ENCODE data around the gene ADPRHL1.

DNA sequence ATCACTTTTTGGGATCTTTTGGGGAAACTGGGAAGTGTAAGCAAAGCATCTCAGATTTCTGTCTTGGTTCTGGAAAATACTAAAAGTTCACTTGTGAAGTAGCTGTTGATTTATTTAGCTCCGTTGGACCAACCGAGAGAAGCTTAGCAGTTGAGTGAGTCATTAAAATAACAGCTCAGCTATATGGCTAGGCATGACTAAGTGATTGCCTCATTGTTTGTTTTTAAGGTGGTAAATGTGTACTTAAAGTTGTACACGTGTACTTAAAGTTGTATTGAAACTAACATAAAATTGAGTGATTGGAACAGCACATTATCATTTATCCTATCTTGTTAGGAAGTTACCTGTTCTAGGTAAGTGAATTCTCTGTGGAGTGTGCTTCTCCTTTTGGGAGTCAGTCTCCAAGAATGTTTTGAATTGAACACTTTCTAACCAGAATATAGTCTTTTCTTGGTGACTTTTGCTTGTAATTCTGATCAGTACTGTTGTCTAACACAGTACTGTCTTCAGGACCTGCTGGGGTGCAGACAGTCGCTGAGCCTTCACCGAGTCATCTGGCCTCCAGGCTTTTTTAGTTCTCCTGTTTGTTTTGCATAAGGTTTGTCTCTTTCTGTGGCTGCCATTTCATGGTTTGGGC is 40.1 kb upstream of the ADPRHL1 start:
- TF ChIP-seq, protein P1, sequence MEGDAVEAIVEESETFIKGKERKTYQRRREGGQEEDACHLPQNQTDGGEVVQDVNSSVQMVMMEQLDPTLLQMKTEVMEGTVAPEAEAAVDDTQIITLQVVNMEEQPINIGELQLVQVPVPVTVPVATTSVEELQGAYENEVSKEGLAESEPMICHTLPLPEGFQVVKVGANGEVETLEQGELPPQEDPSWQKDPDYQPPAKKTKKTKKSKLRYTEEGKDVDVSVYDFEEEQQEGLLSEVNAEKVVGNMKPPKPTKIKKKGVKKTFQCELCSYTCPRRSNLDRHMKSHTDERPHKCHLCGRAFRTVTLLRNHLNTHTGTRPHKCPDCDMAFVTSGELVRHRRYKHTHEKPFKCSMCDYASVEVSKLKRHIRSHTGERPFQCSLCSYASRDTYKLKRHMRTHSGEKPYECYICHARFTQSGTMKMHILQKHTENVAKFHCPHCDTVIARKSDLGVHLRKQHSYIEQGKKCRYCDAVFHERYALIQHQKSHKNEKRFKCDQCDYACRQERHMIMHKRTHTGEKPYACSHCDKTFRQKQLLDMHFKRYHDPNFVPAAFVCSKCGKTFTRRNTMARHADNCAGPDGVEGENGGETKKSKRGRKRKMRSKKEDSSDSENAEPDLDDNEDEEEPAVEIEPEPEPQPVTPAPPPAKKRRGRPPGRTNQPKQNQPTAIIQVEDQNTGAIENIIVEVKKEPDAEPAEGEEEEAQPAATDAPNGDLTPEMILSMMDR (IDR thresholded peaks at IDR 0.05), result no peak
- TF ChIP-seq ETV6 (CRISPR knock-in tag; IDR thresholded peaks at IDR 0.05), result no peak
- TF ChIP-seq FOXK1 (CRISPR knock-in tag; IDR thresholded peaks at IDR 0.05), result no peak
- TF ChIP-seq, protein P2, sequence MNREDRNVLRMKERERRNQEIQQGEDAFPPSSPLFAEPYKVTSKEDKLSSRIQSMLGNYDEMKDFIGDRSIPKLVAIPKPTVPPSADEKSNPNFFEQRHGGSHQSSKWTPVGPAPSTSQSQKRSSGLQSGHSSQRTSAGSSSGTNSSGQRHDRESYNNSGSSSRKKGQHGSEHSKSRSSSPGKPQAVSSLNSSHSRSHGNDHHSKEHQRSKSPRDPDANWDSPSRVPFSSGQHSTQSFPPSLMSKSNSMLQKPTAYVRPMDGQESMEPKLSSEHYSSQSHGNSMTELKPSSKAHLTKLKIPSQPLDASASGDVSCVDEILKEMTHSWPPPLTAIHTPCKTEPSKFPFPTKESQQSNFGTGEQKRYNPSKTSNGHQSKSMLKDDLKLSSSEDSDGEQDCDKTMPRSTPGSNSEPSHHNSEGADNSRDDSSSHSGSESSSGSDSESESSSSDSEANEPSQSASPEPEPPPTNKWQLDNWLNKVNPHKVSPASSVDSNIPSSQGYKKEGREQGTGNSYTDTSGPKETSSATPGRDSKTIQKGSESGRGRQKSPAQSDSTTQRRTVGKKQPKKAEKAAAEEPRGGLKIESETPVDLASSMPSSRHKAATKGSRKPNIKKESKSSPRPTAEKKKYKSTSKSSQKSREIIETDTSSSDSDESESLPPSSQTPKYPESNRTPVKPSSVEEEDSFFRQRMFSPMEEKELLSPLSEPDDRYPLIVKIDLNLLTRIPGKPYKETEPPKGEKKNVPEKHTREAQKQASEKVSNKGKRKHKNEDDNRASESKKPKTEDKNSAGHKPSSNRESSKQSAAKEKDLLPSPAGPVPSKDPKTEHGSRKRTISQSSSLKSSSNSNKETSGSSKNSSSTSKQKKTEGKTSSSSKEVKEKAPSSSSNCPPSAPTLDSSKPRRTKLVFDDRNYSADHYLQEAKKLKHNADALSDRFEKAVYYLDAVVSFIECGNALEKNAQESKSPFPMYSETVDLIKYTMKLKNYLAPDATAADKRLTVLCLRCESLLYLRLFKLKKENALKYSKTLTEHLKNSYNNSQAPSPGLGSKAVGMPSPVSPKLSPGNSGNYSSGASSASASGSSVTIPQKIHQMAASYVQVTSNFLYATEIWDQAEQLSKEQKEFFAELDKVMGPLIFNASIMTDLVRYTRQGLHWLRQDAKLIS (CRISPR knock-in tag; IDR thresholded peaks at IDR 0.05; ENCODE audit: borderline replicate concordance), result no peak
- TF ChIP-seq ZNF121 (CRISPR knock-in tag; IDR thresholded peaks at IDR 0.05), result no peak
- no peak for TF ChIP-seq ZNF232 (CRISPR knock-in tag; IDR thresholded peaks at IDR 0.05)
- no peak for TF ChIP-seq JUN (CRISPR knock-in tag; IDR thresholded peaks at IDR 0.05)
- TF ChIP-seq, protein P3, sequence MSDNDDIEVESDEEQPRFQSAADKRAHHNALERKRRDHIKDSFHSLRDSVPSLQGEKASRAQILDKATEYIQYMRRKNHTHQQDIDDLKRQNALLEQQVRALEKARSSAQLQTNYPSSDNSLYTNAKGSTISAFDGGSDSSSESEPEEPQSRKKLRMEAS (CRISPR knock-in tag; IDR thresholded peaks at IDR 0.05), result no peak
- TF ChIP-seq TEAD4 (CRISPR knock-in tag; IDR thresholded peaks at IDR 0.05), result no peak
- TF ChIP-seq, protein P4, sequence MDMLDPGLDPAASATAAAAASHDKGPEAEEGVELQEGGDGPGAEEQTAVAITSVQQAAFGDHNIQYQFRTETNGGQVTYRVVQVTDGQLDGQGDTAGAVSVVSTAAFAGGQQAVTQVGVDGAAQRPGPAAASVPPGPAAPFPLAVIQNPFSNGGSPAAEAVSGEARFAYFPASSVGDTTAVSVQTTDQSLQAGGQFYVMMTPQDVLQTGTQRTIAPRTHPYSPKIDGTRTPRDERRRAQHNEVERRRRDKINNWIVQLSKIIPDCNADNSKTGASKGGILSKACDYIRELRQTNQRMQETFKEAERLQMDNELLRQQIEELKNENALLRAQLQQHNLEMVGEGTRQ (CRISPR knock-in tag; IDR thresholded peaks at IDR 0.05), result no peak
- TF ChIP-seq, protein P5, sequence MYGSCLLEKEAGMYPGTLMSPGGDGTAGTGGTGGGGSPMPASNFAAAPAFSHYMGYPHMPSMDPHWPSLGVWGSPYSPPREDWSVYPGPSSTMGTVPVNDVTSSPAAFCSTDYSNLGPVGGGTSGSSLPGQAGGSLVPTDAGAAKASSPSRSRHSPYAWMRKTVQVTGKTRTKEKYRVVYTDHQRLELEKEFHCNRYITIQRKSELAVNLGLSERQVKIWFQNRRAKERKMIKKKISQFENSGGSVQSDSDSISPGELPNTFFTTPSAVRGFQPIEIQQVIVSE (CRISPR knock-in tag; IDR thresholded peaks at IDR 0.05; ENCODE audit: borderline replicate concordance), result no peak
